A549 (cell line): ENCODE measurements around the gene C1QTNF4.

ENCODE experiments used
- CBX2 ChIP-seq: fragments of 200-600 bp; sonication (generic); IDR thresholded peaks from 2 replicates; pipeline ENCODE4 v1.6.1; 2016; ENCODE audit warnings: low read depth, mild to moderate bottlenecking, borderline replicate concordance
- EP300 ChIP-seq, 2 experiments: fragments of >200 bp; sonication (Bioruptor Twin); formaldehyde crosslinking; IDR thresholded peaks; 2 replicates in 1 of 2; 3 replicates in 1 of 2; pipeline ENCODE4 v1.6.1; 2016 to 2017
- FOSL2 ChIP-seq, 2 experiments: fragments of 450-650 bp in 1 of 2; fragments of >200 bp in 1 of 2; sonication (Bioruptor Twin) in 1 of 2; formaldehyde crosslinking; IDR thresholded peaks; 2 replicates each; pipeline versions ENCODE4 v1.5.0 to v1.6.1; 2016 to 2020; ENCODE audit warnings: mild to moderate bottlenecking in 1 of 2, moderate library complexity in 1 of 2
- POLR2A ChIP-seq: IDR thresholded peaks from 2 replicates; pipeline ENCODE4 v1.6.1; 2012; ENCODE audit warnings: mild to moderate bottlenecking, low read length
- RFX5 ChIP-seq: fragments of 450-650 bp; IDR thresholded peaks from 2 replicates; pipeline ENCODE4 v1.7.1; 2014; ENCODE audit warnings: antibody characterized with exemption, mild to moderate bottlenecking, moderate library complexity
- SREBF2 ChIP-seq: fragments of 450-650 bp; IDR thresholded peaks from 2 replicates; pipeline ENCODE4 v1.6.1; 2014; ENCODE audit warnings: mild to moderate bottlenecking, moderate library complexity
- ZFP36 ChIP-seq: fragments of 450-650 bp; IDR thresholded peaks from 2 replicates; pipeline ENCODE4 v1.6.1; 2014; ENCODE audit warnings: borderline replicate concordance; ENCODE audit not compliant: partially characterized antibody
- TF ChIP-seq, protein P1 (sequence below): fragments of 250-450 bp; sonication (Bioruptor Pico); IDR thresholded peaks from 2 replicates; pipeline ENCODE4 v1.5.0; 2021; ENCODE audit warnings: mild to moderate bottlenecking, moderate library complexity, borderline replicate concordance
- TF ChIP-seq, protein P2 (sequence below): fragments of >200 bp; sonication (Bioruptor Twin); formaldehyde crosslinking; IDR thresholded peaks from 3 replicates; pipeline ENCODE4 v1.5.1; 2016
- TF ChIP-seq, protein P3 (sequence below): fragments of 200-600 bp; sonication (generic); IDR thresholded peaks from 2 replicates; pipeline ENCODE4 v1.6.1; 2016; ENCODE audit warnings: antibody characterized with exemption, mild to moderate bottlenecking, moderate library complexity

DNA sequence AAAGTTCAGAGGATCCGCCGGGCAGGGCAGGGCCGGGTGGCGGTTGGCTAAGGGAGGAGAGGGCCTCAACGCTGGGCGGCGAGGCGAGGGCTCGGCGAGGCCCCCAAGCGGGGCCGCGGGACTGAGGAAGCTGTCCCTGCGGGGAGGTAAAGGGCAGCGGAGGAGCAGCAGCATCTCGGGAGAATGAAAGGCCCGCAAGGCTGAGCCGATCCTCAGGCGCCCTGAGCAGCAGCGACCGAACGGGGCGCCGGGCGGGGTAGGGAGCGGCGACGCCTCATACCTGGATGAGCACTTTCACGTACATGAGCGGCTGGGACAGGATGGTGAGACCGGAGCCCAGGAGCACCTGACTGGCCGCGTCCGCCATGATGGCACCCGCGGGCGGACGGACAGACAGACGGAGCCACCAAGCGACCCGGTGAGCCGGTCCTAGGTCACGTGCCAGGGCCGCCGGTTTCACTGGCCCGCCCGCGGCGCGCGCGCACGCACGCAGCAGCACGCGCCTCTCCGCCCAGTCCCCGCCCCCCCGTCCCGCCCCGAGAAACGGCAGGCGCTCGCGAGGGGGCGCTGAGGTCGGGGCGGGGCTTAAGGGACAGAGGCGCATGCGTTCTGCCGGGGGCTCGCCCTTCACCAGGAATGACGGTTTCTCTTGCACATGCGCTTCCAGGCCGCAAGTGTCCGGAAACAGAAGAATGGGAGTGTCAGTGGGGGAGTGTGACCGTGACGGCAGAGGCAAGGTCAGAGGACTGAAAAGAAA lies 48.1 kb upstream of the C1QTNF4 start, which contains the start of gene MTCH2:
- TF ChIP-seq POLR2A (peak; percentile 98), RFX5 (no peak), EP300 (IDR thresholded peaks at IDR 0.05) (no peak), CBX2 (no peak), SREBF2 (no peak), ZFP36 (no peak), FOSL2 (IDR thresholded peaks at IDR 0.05) (no peak), FOSL2 (CRISPR knock-in tag; IDR thresholded peaks at IDR 0.05) (no peak)
- TF ChIP-seq, protein P1, sequence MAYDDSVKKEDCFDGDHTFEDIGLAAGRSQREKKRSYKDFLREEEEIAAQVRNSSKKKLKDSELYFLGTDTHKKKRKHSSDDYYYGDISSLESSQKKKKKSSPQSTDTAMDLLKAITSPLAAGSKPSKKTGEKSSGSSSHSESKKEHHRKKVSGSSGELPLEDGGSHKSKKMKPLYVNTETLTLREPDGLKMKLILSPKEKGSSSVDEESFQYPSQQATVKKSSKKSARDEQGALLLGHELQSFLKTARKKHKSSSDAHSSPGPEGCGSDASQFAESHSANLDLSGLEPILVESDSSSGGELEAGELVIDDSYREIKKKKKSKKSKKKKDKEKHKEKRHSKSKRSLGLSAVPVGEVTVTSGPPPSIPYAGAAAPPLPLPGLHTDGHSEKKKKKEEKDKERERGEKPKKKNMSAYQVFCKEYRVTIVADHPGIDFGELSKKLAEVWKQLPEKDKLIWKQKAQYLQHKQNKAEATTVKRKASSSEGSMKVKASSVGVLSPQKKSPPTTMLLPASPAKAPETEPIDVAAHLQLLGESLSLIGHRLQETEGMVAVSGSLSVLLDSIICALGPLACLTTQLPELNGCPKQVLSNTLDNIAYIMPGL (CRISPR knock-in tag) = no peak
- TF ChIP-seq, protein P2, sequence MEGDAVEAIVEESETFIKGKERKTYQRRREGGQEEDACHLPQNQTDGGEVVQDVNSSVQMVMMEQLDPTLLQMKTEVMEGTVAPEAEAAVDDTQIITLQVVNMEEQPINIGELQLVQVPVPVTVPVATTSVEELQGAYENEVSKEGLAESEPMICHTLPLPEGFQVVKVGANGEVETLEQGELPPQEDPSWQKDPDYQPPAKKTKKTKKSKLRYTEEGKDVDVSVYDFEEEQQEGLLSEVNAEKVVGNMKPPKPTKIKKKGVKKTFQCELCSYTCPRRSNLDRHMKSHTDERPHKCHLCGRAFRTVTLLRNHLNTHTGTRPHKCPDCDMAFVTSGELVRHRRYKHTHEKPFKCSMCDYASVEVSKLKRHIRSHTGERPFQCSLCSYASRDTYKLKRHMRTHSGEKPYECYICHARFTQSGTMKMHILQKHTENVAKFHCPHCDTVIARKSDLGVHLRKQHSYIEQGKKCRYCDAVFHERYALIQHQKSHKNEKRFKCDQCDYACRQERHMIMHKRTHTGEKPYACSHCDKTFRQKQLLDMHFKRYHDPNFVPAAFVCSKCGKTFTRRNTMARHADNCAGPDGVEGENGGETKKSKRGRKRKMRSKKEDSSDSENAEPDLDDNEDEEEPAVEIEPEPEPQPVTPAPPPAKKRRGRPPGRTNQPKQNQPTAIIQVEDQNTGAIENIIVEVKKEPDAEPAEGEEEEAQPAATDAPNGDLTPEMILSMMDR = peak; percentile 28; the same call in 2 of the 3 replicates
- TF ChIP-seq, protein P3, sequence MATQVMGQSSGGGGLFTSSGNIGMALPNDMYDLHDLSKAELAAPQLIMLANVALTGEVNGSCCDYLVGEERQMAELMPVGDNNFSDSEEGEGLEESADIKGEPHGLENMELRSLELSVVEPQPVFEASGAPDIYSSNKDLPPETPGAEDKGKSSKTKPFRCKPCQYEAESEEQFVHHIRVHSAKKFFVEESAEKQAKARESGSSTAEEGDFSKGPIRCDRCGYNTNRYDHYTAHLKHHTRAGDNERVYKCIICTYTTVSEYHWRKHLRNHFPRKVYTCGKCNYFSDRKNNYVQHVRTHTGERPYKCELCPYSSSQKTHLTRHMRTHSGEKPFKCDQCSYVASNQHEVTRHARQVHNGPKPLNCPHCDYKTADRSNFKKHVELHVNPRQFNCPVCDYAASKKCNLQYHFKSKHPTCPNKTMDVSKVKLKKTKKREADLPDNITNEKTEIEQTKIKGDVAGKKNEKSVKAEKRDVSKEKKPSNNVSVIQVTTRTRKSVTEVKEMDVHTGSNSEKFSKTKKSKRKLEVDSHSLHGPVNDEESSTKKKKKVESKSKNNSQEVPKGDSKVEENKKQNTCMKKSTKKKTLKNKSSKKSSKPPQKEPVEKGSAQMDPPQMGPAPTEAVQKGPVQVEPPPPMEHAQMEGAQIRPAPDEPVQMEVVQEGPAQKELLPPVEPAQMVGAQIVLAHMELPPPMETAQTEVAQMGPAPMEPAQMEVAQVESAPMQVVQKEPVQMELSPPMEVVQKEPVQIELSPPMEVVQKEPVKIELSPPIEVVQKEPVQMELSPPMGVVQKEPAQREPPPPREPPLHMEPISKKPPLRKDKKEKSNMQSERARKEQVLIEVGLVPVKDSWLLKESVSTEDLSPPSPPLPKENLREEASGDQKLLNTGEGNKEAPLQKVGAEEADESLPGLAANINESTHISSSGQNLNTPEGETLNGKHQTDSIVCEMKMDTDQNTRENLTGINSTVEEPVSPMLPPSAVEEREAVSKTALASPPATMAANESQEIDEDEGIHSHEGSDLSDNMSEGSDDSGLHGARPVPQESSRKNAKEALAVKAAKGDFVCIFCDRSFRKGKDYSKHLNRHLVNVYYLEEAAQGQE = peak; percentile 59
